ENCODE measurements around the gene C17orf58. TPM values are rescaled to one million over a fixed set of nuclear protein-coding genes. Genes with fewer than 3 reads are reported as not detected.

The C17orf58 gene
- total and polyA plus RNA-seq, 2 of the 8 experiments (the other 6 are each of a cell fraction or from before 2014, with no cell fraction given), result 22.6 to 24.1 TPM

GRCh38 chr17:67974598-67975066, 21.6 kb downstream of the C17orf58 start (continued):
- TF ChIP-seq TAF1 (IDR thresholded peaks at IDR 0.05; ENCODE audit: low read depth, low read length) (peak; percentile 62; the same call in 1 of the 2 replicates), RBBP5 (IDR thresholded peaks at IDR 0.05; ENCODE audit: borderline replicate concordance, low read depth, low read length) (no peak), RNF2 (IDR thresholded peaks at IDR 0.05; ENCODE audit: borderline replicate concordance, low read depth, low read length, missing control alignments, poor library complexity, severe bottlenecking) (no peak), YY1 (IDR thresholded peaks at IDR 0.05; ENCODE audit: low read depth, low read length) (no peak; the same call in 1 of the 2 replicates), TAF7 (optimal IDR thresholded peaks at IDR 0.05; ENCODE audit: borderline replicate concordance, low read depth, low read length) (peak; percentile 10), CHD1 (IDR thresholded peaks at IDR 0.05; ENCODE audit: low read depth, low read length) (no peak), ASH2L (IDR thresholded peaks at IDR 0.05; ENCODE audit: low read length) (peak; percentile 52), CBX8 (IDR thresholded peaks at IDR 0.05; ENCODE audit: borderline replicate concordance, low read depth, low read length) (no peak), BRCA1 (IDR thresholded peaks at IDR 0.05; ENCODE audit: low read depth, low read length) (0 out of 2 replicates have a peak, but pooled peaks have one; percentile 11), TBP (IDR thresholded peaks at IDR 0.05; ENCODE audit: low read depth, low read length) (peak; percentile 59; the same call in 1 of the 2 replicates), POLR2A (IDR thresholded peaks at IDR 0.05; ENCODE audit: control extremely low read depth in 1 of 2, low read depth in 2 of 2, low read length in 2 of 2) (peak; percentile 45 to 89)

Measured in H1 (cell line).